GM19467 (cell line): ENCODE measurements around the gene STK32C.
"Not testable (repeated sequence)": the region's sequence is repeated elsewhere in the genome, so short reads cannot be mapped to it uniquely, and the experiment has no call there.

Experiments
- ATAC-seq: cut with Tn5 transposase; IDR thresholded peaks from one replicate; pipeline ENCODE4 v1.9.1; 2021; ENCODE audit warnings: mild to moderate bottlenecking, moderate library complexity; ENCODE audit not compliant: unreplicated experiment

The STK32C gene

GRCh38 chr10:132220996-132221395, 86.8 kb downstream of the STK32C start:
- not testable (repeated sequence) for ATAC-seq

GRCh38 chr10:132220061-132220460, 87.7 kb downstream of the STK32C start:
- no peak for ATAC-seq

- ATAC-seq, result no peak
These were observed 88.3 kb downstream of the STK32C start for GRCh38 chr10:132219486-132219885.

- not testable (repeated sequence) for ATAC-seq
These were observed 91.3 kb downstream of the STK32C start for GRCh38 chr10:132216441-132216840.

GRCh38 chr10:132213917-132214316, 93.8 kb downstream of the STK32C start:
- ATAC-seq, result no peak

GRCh38 chr10:132212816-132213215, 94.9 kb downstream of the STK32C start:
- ATAC-seq, result no peak

GRCh38 chr10:132211246-132211645, 96.5 kb downstream of the STK32C start:
- ATAC-seq, result no peak

GRCh38 chr10:132210766-132211165, 97.0 kb downstream of the STK32C start:
- ATAC-seq, result no peak

- ATAC-seq, result no peak
These were observed 97.7 kb downstream of the STK32C start for GRCh38 chr10:132209978-132210530.

- no peak for ATAC-seq
These were observed 98.6 kb downstream of the STK32C start for GRCh38 chr10:132209130-132209529.

- ATAC-seq, result no peak
These were observed 99.2 kb downstream of the STK32C start for GRCh38 chr10:132208462-132209050.

- ATAC-seq, result no peak
These were observed 100.0 kb downstream of the STK32C start for GRCh38 chr10:132207536-132208461.

GRCh38 chr10:132206806-132207535, 100.8 kb downstream of the STK32C start:
- ATAC-seq, result no peak

- ATAC-seq, result no peak
These were observed 101.4 kb downstream of the STK32C start for GRCh38 chr10:132206377-132206745.

GRCh38 chr10:132205650-132206376, 101.9 kb downstream of the STK32C start:
- no peak for ATAC-seq

GRCh38 chr10:132204781-132205473, 102.8 kb downstream of the STK32C start:
- no peak for ATAC-seq

- ATAC-seq, result no peak
These were observed 103.5 kb downstream of the STK32C start for GRCh38 chr10:132204078-132204780.

- no peak for ATAC-seq
These were observed 104.3 kb downstream of the STK32C start for GRCh38 chr10:132203256-132204077.
